HG02981 (cell line): ENCODE results near the gene SLC35D2.
"Not testable (repeated sequence)": the region's sequence is repeated elsewhere in the genome, so short reads cannot be mapped to it uniquely, and the experiment has no call there.

Source experiments
- ATAC-seq: cut with Tn5 transposase; IDR thresholded peaks from one replicate; pipeline ENCODE4 v1.9.1; 2021; ENCODE audit warnings: mild to moderate bottlenecking, moderate library complexity; ENCODE audit not compliant: unreplicated experiment

Gene SLC35D2

GRCh38 chr9:96317335-96317980 is 66.1 kb downstream of the SLC35D2 start:
- ATAC-seq, result no peak

- no peak for ATAC-seq
These were observed 73.7 kb downstream of the SLC35D2 start for GRCh38 chr9:96309850-96310249.

GRCh38 chr9:96306958-96307357 is 76.6 kb downstream of the SLC35D2 start:
- not testable (repeated sequence) for ATAC-seq

- ATAC-seq, result no peak
These were observed 78.3 kb downstream of the SLC35D2 start for GRCh38 chr9:96305171-96305570.

- ATAC-seq, result no peak
These were observed 79.3 kb downstream of the SLC35D2 start for GRCh38 chr9:96304230-96304629.

GRCh38 chr9:96302021-96302420 is 81.5 kb downstream of the SLC35D2 start, which contains the start of gene HSD17B3:
HSD17B3 (minus strand) TSS chr9:96302176; CDS start chr9:96302104, 72 bp downstream.
- no peak for ATAC-seq

- ATAC-seq, result no peak
These were observed 83.7 kb downstream of the SLC35D2 start for GRCh38 chr9:96299823-96300222.

GRCh38 chr9:96294159-96294545 is 89.4 kb downstream of the SLC35D2 start:
- no peak for ATAC-seq

GRCh38 chr9:96293498-96294158 is 89.9 kb downstream of the SLC35D2 start:
- ATAC-seq, result no peak

- no peak for ATAC-seq
These were observed 94.1 kb downstream of the SLC35D2 start for GRCh38 chr9:96289392-96289791.

- ATAC-seq, result no peak
These were observed 101.9 kb downstream of the SLC35D2 start for GRCh38 chr9:96281641-96282040.

GRCh38 chr9:96279932-96280331 is 103.6 kb downstream of the SLC35D2 start:
- ATAC-seq, result no peak

- no peak for ATAC-seq
These were observed 108.6 kb downstream of the SLC35D2 start for GRCh38 chr9:96274939-96275338.
